RWPE2 (cell line): Measurements from ENCODE around the gene TIMM44.
A peak's percentile ranks its signal among the peaks of the same experiment; 100 is the strongest.

Source experiments
- ATAC-seq: fragments of 200-7000 bp; cut with Tn5 transposase; 3 replicates; pipeline ENCODE4 v1.9.1; 2021; ENCODE audit warnings: low read depth
- DNase-seq: peaks from one replicate; pipeline ENCODE4 v3.0.0-alpha.2; 2020; ENCODE audit warnings: low spot score
- H3K27ac ChIP-seq: fragments of 450-650 bp; 2 replicates; pipeline ENCODE4 v1.5.1; 2017; ENCODE audit warnings: mild to moderate bottlenecking; ENCODE audit not compliant: poor library complexity, severe bottlenecking
- H3K27me3 ChIP-seq: fragments of 250-450 bp; sonication (Bioruptor Pico); 2 replicates; pipeline ENCODE4 v1.5.1; 2021; ENCODE audit warnings: mild to moderate bottlenecking, moderate library complexity; ENCODE audit not compliant: insufficient read depth, poor library complexity, severe bottlenecking
- H3K36me3 ChIP-seq: fragments of 250-450 bp; sonication (Bioruptor Pico); 2 replicates; pipeline ENCODE4 v1.5.1; 2020; ENCODE audit warnings: low read depth, mild to moderate bottlenecking, moderate library complexity
- H3K4me1 ChIP-seq: fragments of 250-450 bp; sonication (Bioruptor Pico); 2 replicates; pipeline ENCODE4 v1.5.1; 2021; ENCODE audit warnings: mild to moderate bottlenecking, moderate library complexity; ENCODE audit not compliant: insufficient read depth, poor library complexity, severe bottlenecking
- H3K4me3 ChIP-seq: fragments of 250-450 bp; sonication (Bioruptor Pico); 2 replicates; pipeline ENCODE4 v1.5.1; 2021; ENCODE audit warnings: mild to moderate bottlenecking, moderate library complexity; ENCODE audit not compliant: severe bottlenecking
- H3K9me3 ChIP-seq: fragments of 250-450 bp; sonication (Bioruptor Pico); 2 replicates; pipeline ENCODE4 v1.5.1; 2021; ENCODE audit warnings: mild to moderate bottlenecking, moderate library complexity; ENCODE audit not compliant: severe bottlenecking
- CTCF ChIP-seq: fragments of 450-650 bp; IDR thresholded peaks from one replicate; pipeline ENCODE4 v1.5.1; 2017; ENCODE audit warnings: mild to moderate bottlenecking, moderate library complexity; ENCODE audit not compliant: poor library complexity, severe bottlenecking

The TIMM44 gene

GRCh38 chr19:7982651-7983099 is 39.2 kb upstream of the TIMM44 start:
- no peak for ATAC-seq
- TF ChIP-seq CTCF, result no peak
- peaks cover 76% of the 10 kb centered on the region for H3K36me3 ChIP-seq
- no peak overlapping the region for H3K4me3 ChIP-seq
- H3K27ac ChIP-seq, result no peak overlapping the region
- peaks cover 13% of the 10 kb centered on the region for H3K4me1 ChIP-seq
- H3K9me3 ChIP-seq, result no peaks in the 10 kb centered on the region
- DNase-seq, result no peak
- no peaks in the 10 kb centered on the region for H3K27me3 ChIP-seq

- Histone ChIP-seq H3K9me3 (no peaks in the 10 kb centered on the region), H3K4me1 (peaks cover 7% of the 10 kb centered on the region), H3K27me3 (no peaks in the 10 kb centered on the region), H3K4me3 (no peak overlapping the region), H3K27ac (no peak overlapping the region), H3K36me3 (peaks cover 75% of the 10 kb centered on the region)
- ATAC-seq, result no peak
- DNase-seq, result no peak
- no peak for TF ChIP-seq CTCF
These were observed 38.6 kb upstream of the TIMM44 start for GRCh38 chr19:7982103-7982502.

DNA sequence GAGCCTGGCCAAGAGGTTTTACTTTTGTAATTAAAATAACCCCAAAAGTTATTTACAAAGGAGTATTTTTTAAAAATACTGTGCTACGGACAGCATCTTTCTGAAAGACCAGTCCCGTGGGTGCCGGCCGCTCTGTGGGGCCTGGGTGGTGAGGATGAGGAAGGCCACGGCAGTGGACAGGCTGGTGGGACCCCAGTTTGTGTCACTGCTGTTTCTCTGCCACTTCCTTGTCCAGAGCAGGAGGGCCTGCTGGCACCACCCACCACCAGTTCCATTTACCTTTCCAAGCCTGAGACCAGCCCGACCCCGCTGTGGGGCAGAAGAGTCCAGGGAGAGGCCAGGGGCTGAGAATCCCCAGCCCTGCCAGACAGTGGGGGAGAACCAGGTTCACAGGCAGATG is 38.2 kb upstream of the TIMM44 start:
- H3K36me3 ChIP-seq, result peaks cover 75% of the 10 kb centered on the region
- no peaks in the 10 kb centered on the region for H3K27me3 ChIP-seq
- H3K9me3 ChIP-seq, result no peaks in the 10 kb centered on the region
- TF ChIP-seq CTCF, result no peak
- DNase-seq (no peak), ATAC-seq (no peak)
- no peak overlapping the region for H3K27ac ChIP-seq
- H3K4me1 ChIP-seq, result peaks cover 4% of the 10 kb centered on the region
- H3K4me3 ChIP-seq, result no peak overlapping the region

DNA sequence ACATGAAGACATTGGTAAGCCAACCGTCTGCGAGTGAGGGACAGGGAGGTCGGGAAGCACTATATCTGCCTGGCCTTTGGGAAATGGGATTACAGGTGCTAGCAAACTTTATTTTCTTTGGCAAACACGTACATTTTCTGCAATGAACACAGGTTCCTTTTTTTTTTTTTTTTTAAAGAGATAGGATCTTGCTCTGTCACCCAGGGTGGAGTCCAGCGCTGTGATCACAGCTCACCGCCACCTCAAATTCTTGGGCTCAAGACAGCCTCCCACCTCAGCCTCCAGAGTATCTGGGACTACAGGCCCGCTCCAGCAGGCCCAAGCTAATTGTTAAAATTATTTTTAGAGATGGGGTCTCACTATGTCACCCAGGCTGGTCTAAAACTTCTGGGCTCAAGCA is 37.7 kb upstream of the TIMM44 start:
- H3K36me3 ChIP-seq, result peaks cover 71% of the 10 kb centered on the region
- no peaks in the 10 kb centered on the region for H3K4me1 ChIP-seq
- no peaks in the 10 kb centered on the region for H3K27me3 ChIP-seq
- DNase-seq (no peak), ATAC-seq (no peak)
- no peak overlapping the region for H3K27ac ChIP-seq
- no peak overlapping the region for H3K4me3 ChIP-seq
- no peaks in the 10 kb centered on the region for H3K9me3 ChIP-seq
- no peak for TF ChIP-seq CTCF

GRCh38 chr19:7980635-7981121 is 37.2 kb upstream of the TIMM44 start:
- peaks cover 66% of the 10 kb centered on the region for H3K36me3 ChIP-seq
- TF ChIP-seq CTCF, result no peak
- no peaks in the 10 kb centered on the region for H3K27me3 ChIP-seq
- no peak overlapping the region for H3K27ac ChIP-seq
- ATAC-seq (no peak), DNase-seq (peak; percentile 51)
- no peaks in the 10 kb centered on the region for H3K4me1 ChIP-seq
- H3K9me3 ChIP-seq, result no peaks in the 10 kb centered on the region
- no peak overlapping the region for H3K4me3 ChIP-seq
